Kasumi-1 (cell line): ENCODE measurements around the gene RBKS.
"Not testable (repeated sequence)": the region's sequence is repeated elsewhere in the genome, so short reads cannot be mapped to it uniquely, and the experiment has no call there.

Experiments
- DNase-seq, 2 experiments: peaks; one replicate each; lab custom pipeline; 2025; lab: John Stamatoyannopoulos, UW

The RBKS gene

GRCh38 chr2:27798948-27799645 is 91.1 kb downstream of the RBKS start:
- DNase-seq, result no peak

- no peak for DNase-seq
These were observed 91.7 kb downstream of the RBKS start for GRCh38 chr2:27798486-27798885.

- DNase-seq, result no peak
These were observed 92.3 kb downstream of the RBKS start for GRCh38 chr2:27797841-27798240.

GRCh38 chr2:27796791-27797765 is 93.1 kb downstream of the RBKS start:
- DNase-seq, result no peak

- no peak for DNase-seq
These were observed 94.3 kb downstream of the RBKS start for GRCh38 chr2:27795868-27796277.

- DNase-seq, result peak in 1 of 2 experiments; percentile 31
These were observed 94.9 kb downstream of the RBKS start for GRCh38 chr2:27795093-27795834.

- DNase-seq, result no peak
These were observed 97.4 kb downstream of the RBKS start for GRCh38 chr2:27792759-27793158.

GRCh38 chr2:27790796-27791195 is 99.4 kb downstream of the RBKS start:
- DNase-seq, result no peak

GRCh38 chr2:27782701-27783100 is 107.5 kb downstream of the RBKS start:
- no peak for DNase-seq

- DNase-seq, result no peak
These were observed 108.7 kb downstream of the RBKS start for GRCh38 chr2:27781496-27781895.

- DNase-seq, result no peak
These were observed 110.7 kb downstream of the RBKS start for GRCh38 chr2:27779417-27780055.

- no peak for DNase-seq
These were observed 113.5 kb downstream of the RBKS start for GRCh38 chr2:27776696-27777095.

GRCh38 chr2:27776097-27776496 is 114.1 kb downstream of the RBKS start:
- DNase-seq, result no peak

GRCh38 chr2:27773959-27774358 is 116.2 kb downstream of the RBKS start:
- DNase-seq, result peak; percentile 56 to 62

GRCh38 chr2:27772804-27773203 is 117.4 kb downstream of the RBKS start:
- peak; percentile 19 to 31 for DNase-seq

GRCh38 chr2:27771548-27772335 is 118.4 kb downstream of the RBKS start, which contains the start of gene MRPL33:
MRPL33 (plus strand) TSS chr2:27771719; CDS start chr2:27771778, 59 bp downstream.
- peak; percentile 90 for DNase-seq

GRCh38 chr2:27771202-27771547 is 119.0 kb downstream of the RBKS start:
- no peak for DNase-seq

GRCh38 chr2:27766287-27766661 is 123.9 kb downstream of the RBKS start:
- no peak for DNase-seq

GRCh38 chr2:27765621-27766286 is 124.4 kb downstream of the RBKS start:
- no peak for DNase-seq

GRCh38 chr2:27764526-27764925 is 125.7 kb downstream of the RBKS start:
- not testable (repeated sequence) for DNase-seq

GRCh38 chr2:27763907-27764267 is 126.3 kb downstream of the RBKS start:
- DNase-seq, result no peak
